Ascending aorta (tissue), 2 donors: Measurements from ENCODE around the gene CRACDL. TPM values are rescaled to one million over a fixed set of nuclear protein-coding genes. Genes with fewer than 3 reads are reported as not detected.

ENCODE experiments used
- DNase-seq, 2 donors: peaks; one replicate each; pipeline ENCODE4 v3.0.0-alpha.2; 2019; ENCODE audit warnings: low spot score in 2 of 2
- H3K27ac ChIP-seq, 2 donors: fragments of 200-600 bp; sonication (generic); one replicate each; pipeline ENCODE4 v1.5.1; 2016 to 2017; ENCODE audit warnings: mild to moderate bottlenecking in 1 of 2
- H3K27me3 ChIP-seq: fragments of 200-600 bp; sonication (generic); one replicate; pipeline ENCODE4 v1.5.1; 2017
- H3K36me3 ChIP-seq, 2 donors: fragments of 200-600 bp; sonication (generic); one replicate each; pipeline ENCODE4 v1.5.1; 2016
- H3K4me1 ChIP-seq, 2 donors: fragments of 200-600 bp; sonication (generic); one replicate each; pipeline ENCODE4 v1.5.1; 2016 to 2017; ENCODE audit warnings: mild to moderate bottlenecking in 1 of 2
- H3K4me3 ChIP-seq, 2 donors: fragments of 200-600 bp; sonication (generic); one replicate each; pipeline ENCODE4 v1.5.1; 2016 to 2017; ENCODE audit warnings: mild to moderate bottlenecking in 1 of 2
- H3K9me3 ChIP-seq, 2 donors: fragments of 200-600 bp; sonication (generic); one replicate each; pipeline ENCODE4 v1.5.1; 2016
- CTCF ChIP-seq, 3 experiments: fragments of 200-600 bp in 2 of 3; fragments of 450-650 bp in 1 of 3; sonication (generic) in 2 of 3; IDR thresholded peaks; one replicate each; pipeline ENCODE4 v1.5.1; 2016 to 2019; ENCODE audit warnings: antibody characterized with exemption in 3 of 3, mild to moderate bottlenecking in 1 of 3, moderate library complexity in 1 of 3
- intact Hi-C: fragments of 100-400 bp; cut with DNase I; formaldehyde crosslinking; loops from one replicate; pipeline ENCODE4 v1.15.1; 2023
- total RNA-seq: library from RNA; depleted of rRNA; stranded (reverse); fragments of >200 nt; gene quantifications from one replicate; pipeline ENCODE4 v1.1.0, GENCODE V29; 2016

The CRACDL gene
- total RNA-seq, 1 donor from 2014 or later: 51.9 TPM

GRCh38 chr2:98800330-98801064 is 135.5 kb downstream of the CRACDL start:
- Histone ChIP-seq H3K9me3 (no peaks in the 10 kb centered on the region), H3K4me1 (peaks cover 0 to 4% of the 10 kb centered on the region in 2 donors), H3K27ac (no peak overlapping the region), H3K4me3 (no peak overlapping the region), H3K36me3 (no peaks in the 10 kb centered on the region), H3K27me3 (no peaks in the 10 kb centered on the region)
- TF ChIP-seq CTCF (IDR thresholded peaks at IDR 0.05): no peak
- DNase-seq: no peak
- intact Hi-C loops: no loop called here

DNA sequence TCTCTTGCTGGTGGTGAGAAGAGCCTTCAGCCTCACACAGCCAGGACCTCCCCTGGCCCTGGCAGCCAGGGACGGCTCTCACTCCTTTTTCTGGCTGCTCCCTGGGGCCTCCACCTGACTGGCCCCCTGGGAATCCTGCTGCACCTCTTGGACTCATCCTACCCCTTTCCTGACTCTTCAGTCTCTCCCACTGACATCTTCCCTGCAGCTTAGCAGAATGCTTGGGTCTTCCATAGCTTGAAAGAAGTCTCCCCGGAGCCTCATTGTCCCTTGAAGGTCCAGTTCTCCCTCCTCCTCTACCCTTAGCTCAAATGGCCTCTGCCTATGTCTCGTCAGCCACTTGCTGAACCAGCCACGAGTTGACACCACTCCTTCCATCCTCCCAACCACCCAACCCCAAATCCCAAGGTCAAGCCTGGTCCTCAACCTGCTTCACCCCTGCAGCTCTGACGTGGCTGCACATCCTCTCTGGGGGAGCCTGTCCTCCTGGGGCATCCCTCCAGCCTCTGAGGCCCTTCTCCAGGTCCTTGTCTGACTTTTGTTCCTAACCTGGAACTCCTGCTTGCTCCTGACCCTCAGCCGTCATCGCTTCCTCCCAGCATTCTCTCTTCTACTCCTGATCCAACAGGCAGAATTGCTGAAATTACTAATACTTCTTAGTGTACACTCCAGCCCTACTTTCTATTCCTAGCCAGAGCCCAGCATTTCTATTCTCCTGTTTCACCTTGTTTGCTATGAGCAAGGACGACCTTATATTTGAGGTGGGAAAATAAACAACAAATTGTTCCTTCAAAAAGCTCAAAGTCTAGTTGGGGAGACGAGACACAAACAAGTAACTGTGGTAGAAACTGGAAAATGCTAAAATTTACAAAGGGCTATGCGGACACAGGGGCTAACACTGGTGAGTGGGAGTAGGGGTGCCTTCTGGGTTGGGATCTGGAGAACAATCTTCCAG is 136.4 kb downstream of the CRACDL start:
- H3K36me3 ChIP-seq: no peaks in the 10 kb centered on the region

DNA sequence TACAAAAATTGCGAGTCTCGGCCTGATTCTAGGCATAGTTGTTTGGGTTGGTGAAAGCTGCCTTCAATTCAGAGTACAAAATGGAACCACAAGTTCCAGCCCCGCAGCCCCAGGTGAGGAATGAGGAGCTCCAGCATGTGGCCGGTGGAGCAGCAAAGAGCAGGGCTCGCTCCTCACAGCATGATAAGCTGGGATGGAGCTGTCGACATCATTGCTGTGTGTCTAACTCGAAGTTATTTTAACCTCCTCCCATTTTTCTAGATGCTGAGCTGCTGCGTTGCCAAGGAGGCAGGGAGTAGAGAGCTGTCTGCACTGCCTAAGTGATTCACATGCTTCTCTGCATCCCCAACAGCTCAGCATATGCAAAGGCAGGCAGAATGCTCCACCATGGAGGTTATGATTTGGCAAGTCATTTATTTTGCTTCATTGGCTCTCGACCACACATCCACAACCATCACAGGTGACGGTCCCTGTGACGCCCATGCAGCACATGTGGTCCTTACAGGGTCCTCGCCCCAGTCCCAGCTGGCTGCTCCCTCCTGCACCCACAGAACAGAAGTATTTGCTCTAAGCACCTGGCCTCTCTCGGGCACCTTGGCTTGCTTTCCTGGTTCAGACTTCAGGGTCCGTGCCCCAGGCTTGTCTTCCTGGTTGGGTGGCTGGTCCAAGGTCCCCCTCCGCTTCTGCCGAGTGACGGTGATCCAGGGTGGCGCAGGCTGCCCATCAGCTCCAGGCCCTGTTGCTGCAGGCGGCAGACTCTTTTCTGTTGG is 139.1 kb downstream of the CRACDL start:
- Histone ChIP-seq H3K36me3 (no peaks in the 10 kb centered on the region), H3K9me3 (no peaks in the 10 kb centered on the region), H3K4me3 (no peak overlapping the region), H3K4me1 (peaks cover 0 to 3% of the 10 kb centered on the region in 2 donors), H3K27me3 (no peaks in the 10 kb centered on the region), H3K27ac (no peak overlapping the region)
- DNase-seq: no peak
- intact Hi-C loops: no loop called here
- no peak for TF ChIP-seq CTCF (IDR thresholded peaks at IDR 0.05)

More for the DNA sequence above, 136.4 kb downstream of the CRACDL start:
- H3K27ac ChIP-seq: no peak overlapping the region
- no peaks in the 10 kb centered on the region for H3K27me3 ChIP-seq
- no peaks in the 10 kb centered on the region for H3K9me3 ChIP-seq
- intact Hi-C loops: no loop called here
- TF ChIP-seq CTCF (IDR thresholded peaks at IDR 0.05): no peak
- no peaks in the 10 kb centered on the region for H3K4me1 ChIP-seq
- no peak overlapping the region for H3K4me3 ChIP-seq
- no peak for DNase-seq

DNA sequence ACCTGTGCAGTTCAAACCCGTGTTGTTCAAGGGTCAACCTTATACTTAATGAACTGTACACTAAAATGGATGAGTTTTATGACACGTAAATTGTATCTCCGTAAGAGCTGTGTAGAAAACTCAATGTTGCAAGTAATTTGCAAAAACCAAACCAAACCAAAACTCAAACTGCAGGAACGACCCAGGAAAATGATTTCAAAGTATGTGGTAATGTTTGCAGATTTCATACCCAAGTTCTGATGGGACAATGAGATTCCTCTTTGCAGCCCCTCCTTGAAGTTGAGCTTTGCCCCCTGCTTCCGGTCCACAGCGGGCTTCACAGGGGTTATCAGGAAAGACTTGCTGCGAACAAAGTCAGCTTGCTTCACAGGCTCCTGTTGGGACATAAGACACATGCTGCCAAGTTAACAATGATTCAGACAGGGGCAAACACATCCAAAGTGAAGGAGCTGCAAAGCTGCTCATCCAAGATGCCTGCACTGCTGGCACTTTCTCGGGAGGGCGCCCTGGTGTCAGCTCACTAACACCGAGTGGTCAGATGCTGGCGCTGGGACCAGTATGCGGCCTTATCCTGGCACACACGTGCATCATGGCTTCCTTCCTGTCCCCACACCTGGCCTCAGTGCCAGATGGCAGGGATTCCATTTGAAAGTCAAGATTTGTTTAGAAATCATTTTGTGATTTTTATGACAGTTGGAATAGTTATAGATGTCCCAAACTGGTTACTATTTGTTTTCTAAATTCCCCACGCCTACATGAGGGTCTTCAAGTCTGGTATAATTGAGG is 139.9 kb downstream of the CRACDL start:
- peaks cover 0 to 3% of the 10 kb centered on the region in 2 donors for H3K4me1 ChIP-seq
- no peak overlapping the region for H3K27ac ChIP-seq
- H3K36me3 ChIP-seq: no peaks in the 10 kb centered on the region
- no peak for DNase-seq
- no peaks in the 10 kb centered on the region for H3K27me3 ChIP-seq
- H3K9me3 ChIP-seq: no peaks in the 10 kb centered on the region
- TF ChIP-seq CTCF (IDR thresholded peaks at IDR 0.05): no peak
- no peak overlapping the region for H3K4me3 ChIP-seq
- intact Hi-C loops: no loop called here
